ENCODE data around the gene PPDPF. TPM values are rescaled to one million over a fixed set of nuclear protein-coding genes. Genes with fewer than 3 reads are reported as not detected.
A peak's percentile ranks its signal among the peaks of the same experiment; 100 is the strongest.
"Not testable (repeated sequence)": the region's sequence is repeated elsewhere in the genome, so short reads cannot be mapped to it uniquely, and the experiment has no call there.

Gene PPDPF
- total RNA-seq, 1 donor from 2014 or later = 122 TPM

- H3K27me3 Mint-ChIP-seq (ENCODE audit: insufficient read depth) = peaks cover 20% of the 10 kb centered on the region
- intact Hi-C loops (cut with micrococcal nuclease) = no loop called here
- no peaks in the 10 kb centered on the region for H3K4me1 Mint-ChIP-seq (ENCODE audit: low read depth)
- no peak overlapping the region for H3K27ac Mint-ChIP-seq
- H3K4me3 Mint-ChIP-seq = no peak overlapping the region
- no peak for DNase-seq (ENCODE audit: low spot score)
- peaks cover 2% of the 10 kb centered on the region for H3K36me3 Mint-ChIP-seq (ENCODE audit: low read depth)
- H3K9me3 Mint-ChIP-seq = peaks cover under 1% of the 10 kb centered on the region
Measured at GRCh38 chr20:63509088-63509564, 11.4 kb upstream of the PPDPF start.

GRCh38 chr20:63513207-63513606 is 7.4 kb upstream of the PPDPF start:
- Mint-ChIP-seq H3K4me3 (no peak overlapping the region), H3K27ac (no peak overlapping the region), H3K4me1 (ENCODE audit: low read depth) (no peaks in the 10 kb centered on the region), H3K36me3 (ENCODE audit: low read depth) (peaks cover 3% of the 10 kb centered on the region), H3K27me3 (ENCODE audit: insufficient read depth) (peaks cover 18% of the 10 kb centered on the region), H3K9me3 (no peaks in the 10 kb centered on the region)
- intact Hi-C loops (cut with micrococcal nuclease) = no loop called here
- DNase-seq (ENCODE audit: low spot score) = no peak

- H3K27ac Mint-ChIP-seq; DNase-seq (ENCODE audit: low spot score); H3K9me3 Mint-ChIP-seq; H3K36me3 Mint-ChIP-seq (ENCODE audit: low read depth); intact Hi-C loops (cut with micrococcal nuclease); H3K4me1 Mint-ChIP-seq (ENCODE audit: low read depth); H3K4me3 Mint-ChIP-seq: not testable (repeated sequence)
- peaks cover 18% of the 10 kb centered on the region for H3K27me3 Mint-ChIP-seq (ENCODE audit: insufficient read depth)
Measured at GRCh38 chr20:63514520-63514919, 6.0 kb upstream of the PPDPF start.

GRCh38 chr20:63517376-63518309 is 2.9 kb upstream of the PPDPF start:
- H3K9me3 Mint-ChIP-seq = no peaks in the 10 kb centered on the region
- no peak for DNase-seq (ENCODE audit: low spot score)
- H3K27ac Mint-ChIP-seq = no peak overlapping the region
- peaks cover 6% of the 10 kb centered on the region for H3K36me3 Mint-ChIP-seq (ENCODE audit: low read depth)
- H3K27me3 Mint-ChIP-seq (ENCODE audit: insufficient read depth) = peaks cover 8% of the 10 kb centered on the region
- intact Hi-C loops (cut with micrococcal nuclease) = no loop called here
- no peaks in the 10 kb centered on the region for H3K4me1 Mint-ChIP-seq (ENCODE audit: low read depth)
- H3K4me3 Mint-ChIP-seq = peak overlapping the region; percentile 63

GRCh38 chr20:63518351-63518861 is 2.2 kb upstream of the PPDPF start:
- Mint-ChIP-seq H3K4me3 (peak overlapping the region; percentile 63), H3K9me3 (no peaks in the 10 kb centered on the region)

GRCh38 chr20:63518946-63519667 is 1.5 kb upstream of the PPDPF start:
- H3K36me3 Mint-ChIP-seq (ENCODE audit: low read depth) = peaks cover 13% of the 10 kb centered on the region
- intact Hi-C loops (cut with micrococcal nuclease) = no loop called here
- no peaks in the 10 kb centered on the region for H3K4me1 Mint-ChIP-seq (ENCODE audit: low read depth)
- peaks cover 6% of the 10 kb centered on the region for H3K27me3 Mint-ChIP-seq (ENCODE audit: insufficient read depth)
- no peak for DNase-seq (ENCODE audit: low spot score)
- no peak overlapping the region for H3K27ac Mint-ChIP-seq
- H3K9me3 Mint-ChIP-seq = no peaks in the 10 kb centered on the region
- peak overlapping the region; percentile 74 for H3K4me3 Mint-ChIP-seq

More at GRCh38 chr20:63518351-63518861, 2.2 kb upstream of the PPDPF start:
- H3K27ac Mint-ChIP-seq = no peak overlapping the region
- no peaks in the 10 kb centered on the region for H3K4me1 Mint-ChIP-seq (ENCODE audit: low read depth)
- peaks cover 8% of the 10 kb centered on the region for H3K36me3 Mint-ChIP-seq (ENCODE audit: low read depth)
- H3K27me3 Mint-ChIP-seq (ENCODE audit: insufficient read depth) = peaks cover 6% of the 10 kb centered on the region
- no peak for DNase-seq (ENCODE audit: low spot score)
- intact Hi-C loops (cut with micrococcal nuclease) = no loop called here

GRCh38 chr20:63519668-63520503 is 679 bp upstream of the PPDPF start:
- no peak overlapping the region for H3K27ac Mint-ChIP-seq

GRCh38 chr20:63520934-63521601 is 503 bp downstream of the PPDPF start:
- Mint-ChIP-seq H3K4me1 (ENCODE audit: low read depth) (no peaks in the 10 kb centered on the region), H3K27ac (peak overlapping the region; percentile 68), H3K4me3 (peak overlapping the region; percentile 84), H3K36me3 (ENCODE audit: low read depth) (peaks cover 12% of the 10 kb centered on the region), H3K27me3 (ENCODE audit: insufficient read depth) (peaks cover 4% of the 10 kb centered on the region), H3K9me3 (no peaks in the 10 kb centered on the region)
- intact Hi-C loops (cut with micrococcal nuclease) = loop anchor here (1.0 to 2.0 kb wide), 6 partner anchors 16 to 542 kb away; partner anchors contain the start of genes GMEB2, PTK6, TCEA2 and TPD52L2
- peak; percentile 72 for DNase-seq (ENCODE audit: low spot score)

More at GRCh38 chr20:63519668-63520503, 679 bp upstream of the PPDPF start:
- peaks cover 4% of the 10 kb centered on the region for H3K27me3 Mint-ChIP-seq (ENCODE audit: insufficient read depth)
- H3K36me3 Mint-ChIP-seq (ENCODE audit: low read depth) = peaks cover 12% of the 10 kb centered on the region
- peak; percentile 68 for DNase-seq (ENCODE audit: low spot score)
- H3K4me3 Mint-ChIP-seq = peak overlapping the region; percentile 74
- H3K9me3 Mint-ChIP-seq = no peaks in the 10 kb centered on the region
- intact Hi-C loops (cut with micrococcal nuclease) = loop anchor here (1.0 to 2.0 kb wide), 6 partner anchors 17 to 543 kb away; partner anchors contain the start of genes GMEB2, PTK6, TCEA2 and TPD52L2
- no peaks in the 10 kb centered on the region for H3K4me1 Mint-ChIP-seq (ENCODE audit: low read depth)

GRCh38 chr20:63521602-63522001 is 1.0 kb downstream of the PPDPF start:
- H3K36me3 Mint-ChIP-seq (ENCODE audit: low read depth) = peaks cover 12% of the 10 kb centered on the region
- no peaks in the 10 kb centered on the region for H3K9me3 Mint-ChIP-seq
- H3K4me3 Mint-ChIP-seq = peak overlapping the region; percentile 84
- H3K4me1 Mint-ChIP-seq (ENCODE audit: low read depth) = no peaks in the 10 kb centered on the region
- peaks cover 4% of the 10 kb centered on the region for H3K27me3 Mint-ChIP-seq (ENCODE audit: insufficient read depth)
- peak overlapping the region; percentile 68 for H3K27ac Mint-ChIP-seq
- DNase-seq (ENCODE audit: low spot score) = no peak
- intact Hi-C loops (cut with micrococcal nuclease) = loop anchor here (2.0 kb wide), 1 partner anchor 105 kb away; the partner anchor contains the start of gene GMEB2

- peaks cover 12% of the 10 kb centered on the region for H3K36me3 Mint-ChIP-seq (ENCODE audit: low read depth)
- H3K27me3 Mint-ChIP-seq (ENCODE audit: insufficient read depth) = peaks cover 4% of the 10 kb centered on the region
- no peaks in the 10 kb centered on the region for H3K9me3 Mint-ChIP-seq
- peak overlapping the region; percentile 71 for H3K4me3 Mint-ChIP-seq
- intact Hi-C loops (cut with micrococcal nuclease) = no loop called here
- H3K4me1 Mint-ChIP-seq (ENCODE audit: low read depth) = no peaks in the 10 kb centered on the region
- DNase-seq (ENCODE audit: low spot score) = no peak
- H3K27ac Mint-ChIP-seq = peak overlapping the region; percentile 19
Measured at GRCh38 chr20:63522091-63522868, 1.7 kb downstream of the PPDPF start.

- no peaks in the 10 kb centered on the region for H3K4me1 Mint-ChIP-seq (ENCODE audit: low read depth)
- H3K4me3 Mint-ChIP-seq = peak overlapping the region; percentile 71
- H3K36me3 Mint-ChIP-seq (ENCODE audit: low read depth) = peaks cover 12% of the 10 kb centered on the region
- no peak for DNase-seq (ENCODE audit: low spot score)
- H3K27me3 Mint-ChIP-seq (ENCODE audit: insufficient read depth) = peaks cover 4% of the 10 kb centered on the region
- H3K27ac Mint-ChIP-seq = no peak overlapping the region
- no peaks in the 10 kb centered on the region for H3K9me3 Mint-ChIP-seq
- intact Hi-C loops (cut with micrococcal nuclease) = no loop called here
Measured at GRCh38 chr20:63522981-63523611, 2.5 kb downstream of the PPDPF start.
